HK-2 (cell line): ENCODE data around the gene GPR153.
A peak's percentile ranks its signal among the peaks of the same experiment; 100 is the strongest.

ENCODE experiments used
- DNase-seq: peaks from one replicate; pipeline ENCODE4 v3.0.0-alpha.2; 2018; ENCODE audit not compliant: unreplicated experiment

Gene GPR153

DNA sequence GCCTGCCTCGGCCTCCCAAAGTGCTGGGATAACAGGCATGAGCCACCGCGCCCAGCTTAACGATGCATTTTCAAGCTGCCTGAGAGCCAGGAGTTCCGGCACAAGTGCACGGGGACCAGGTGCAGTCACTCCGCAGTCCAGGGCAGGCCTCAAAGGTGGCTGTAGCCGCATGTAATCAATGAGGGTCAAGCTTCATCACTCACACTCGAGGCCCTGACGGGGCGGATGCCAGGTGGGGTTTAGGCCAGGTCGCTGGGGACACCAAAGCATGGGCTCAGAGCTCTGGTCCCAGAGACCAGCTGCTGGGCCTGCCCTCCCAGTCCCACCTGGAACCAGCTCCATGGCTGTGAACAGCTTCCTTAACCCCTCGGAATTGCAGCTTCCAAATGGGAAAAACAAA, 26.1 kb upstream of the GPR153 start:
- no peak for DNase-seq

DNA sequence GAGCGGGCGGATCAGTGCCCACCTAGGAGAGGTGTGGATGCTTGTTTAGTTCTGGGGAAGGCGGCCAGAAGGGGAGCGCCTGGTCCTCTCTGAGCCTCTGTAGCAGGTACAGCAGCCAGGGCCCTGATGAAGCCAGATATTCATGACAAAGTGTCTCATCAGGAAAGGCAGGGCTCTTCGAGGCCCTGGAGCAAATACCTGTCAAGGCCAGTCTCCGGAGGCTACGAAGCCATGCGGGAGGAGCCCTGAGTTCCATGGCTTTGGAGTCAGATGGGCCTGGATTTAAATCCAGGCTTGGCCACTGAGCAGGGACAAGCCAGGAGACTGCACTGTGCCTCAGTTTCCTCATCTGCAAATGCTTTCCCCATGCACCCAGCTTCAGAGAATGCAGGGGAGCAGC, 25.4 kb upstream of the GPR153 start:
- DNase-seq = no peak

GRCh38 chr1:6285336-6285735, 24.4 kb upstream of the GPR153 start:
- no peak for DNase-seq

GRCh38 chr1:6282577-6283270, 21.8 kb upstream of the GPR153 start:
- no peak for DNase-seq

DNA sequence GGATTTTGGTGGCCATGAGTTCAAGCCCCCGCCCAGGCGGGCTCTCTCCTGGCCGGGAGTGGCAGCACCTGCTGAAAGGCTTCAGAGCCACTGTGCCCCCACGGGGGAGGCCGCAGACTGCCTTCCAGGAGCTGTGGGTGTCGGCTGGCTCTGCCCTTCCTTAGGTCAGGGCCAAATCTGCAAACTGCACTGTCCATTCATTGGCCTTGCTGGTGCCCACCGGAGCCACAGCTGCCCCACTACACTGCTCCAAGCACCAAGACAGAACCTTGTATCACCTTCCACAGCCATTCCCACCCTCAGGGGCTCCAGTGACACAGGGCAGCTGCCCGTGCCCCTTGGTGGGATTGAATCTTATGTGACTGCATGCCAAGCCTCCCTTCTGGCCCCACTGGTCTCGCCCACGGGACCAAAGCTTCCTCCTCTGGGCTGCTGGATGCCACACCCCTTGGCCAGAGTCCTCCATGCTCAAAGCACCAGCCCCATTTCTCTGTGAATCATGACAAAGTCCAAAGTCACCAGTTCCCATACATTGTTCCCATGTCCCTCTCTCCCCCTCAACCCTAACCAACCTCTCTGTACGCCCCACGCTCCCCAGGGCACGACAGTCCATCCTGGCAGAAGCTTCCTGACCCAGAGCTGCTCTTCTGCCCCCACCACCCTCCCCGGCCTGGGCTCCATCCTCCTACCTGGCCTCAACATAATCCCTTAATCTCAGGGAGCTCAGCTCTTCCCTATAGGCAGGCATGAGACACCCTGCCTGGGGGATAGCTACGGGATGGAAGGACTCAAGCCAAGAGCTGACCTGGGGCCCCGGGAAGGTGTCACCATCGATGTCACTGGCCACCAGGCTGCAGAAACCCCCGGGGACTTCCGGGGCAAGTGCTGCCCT, 20.9 kb upstream of the GPR153 start:
- no peak for DNase-seq

DNA sequence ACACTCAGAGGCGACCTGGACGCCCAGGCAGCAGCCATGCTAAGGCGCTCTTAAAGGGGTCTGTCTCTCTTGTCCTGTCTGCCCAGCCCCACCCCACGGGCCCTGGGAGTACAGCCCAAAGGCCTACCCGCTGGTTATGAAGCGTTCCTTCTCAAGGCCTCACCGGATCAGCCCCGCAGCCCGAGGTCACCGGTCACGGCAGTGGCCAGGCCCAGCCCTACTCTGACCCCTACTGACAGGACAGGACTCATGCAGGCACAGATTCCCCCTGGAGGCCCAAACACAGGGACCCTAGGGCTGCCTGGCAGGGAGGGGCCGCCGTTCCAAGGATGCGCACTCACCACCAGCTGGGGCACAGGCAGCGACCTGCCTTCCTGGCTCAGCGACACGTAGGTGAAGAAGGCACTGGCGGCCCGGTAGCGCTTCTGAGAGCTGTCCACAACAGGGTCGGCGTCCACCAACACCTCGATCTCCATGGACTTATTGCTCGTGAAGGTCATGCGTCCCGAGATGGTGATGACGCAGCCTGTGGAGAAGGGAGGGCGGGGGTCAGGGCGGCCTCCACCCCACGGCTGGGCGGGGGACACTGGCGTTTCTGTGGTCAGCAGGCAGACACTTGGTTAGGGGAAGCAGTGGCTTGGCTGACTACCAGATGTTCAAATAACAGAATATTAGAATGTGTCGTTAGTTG, 20.0 kb upstream of the GPR153 start:
- DNase-seq = no peak

DNA sequence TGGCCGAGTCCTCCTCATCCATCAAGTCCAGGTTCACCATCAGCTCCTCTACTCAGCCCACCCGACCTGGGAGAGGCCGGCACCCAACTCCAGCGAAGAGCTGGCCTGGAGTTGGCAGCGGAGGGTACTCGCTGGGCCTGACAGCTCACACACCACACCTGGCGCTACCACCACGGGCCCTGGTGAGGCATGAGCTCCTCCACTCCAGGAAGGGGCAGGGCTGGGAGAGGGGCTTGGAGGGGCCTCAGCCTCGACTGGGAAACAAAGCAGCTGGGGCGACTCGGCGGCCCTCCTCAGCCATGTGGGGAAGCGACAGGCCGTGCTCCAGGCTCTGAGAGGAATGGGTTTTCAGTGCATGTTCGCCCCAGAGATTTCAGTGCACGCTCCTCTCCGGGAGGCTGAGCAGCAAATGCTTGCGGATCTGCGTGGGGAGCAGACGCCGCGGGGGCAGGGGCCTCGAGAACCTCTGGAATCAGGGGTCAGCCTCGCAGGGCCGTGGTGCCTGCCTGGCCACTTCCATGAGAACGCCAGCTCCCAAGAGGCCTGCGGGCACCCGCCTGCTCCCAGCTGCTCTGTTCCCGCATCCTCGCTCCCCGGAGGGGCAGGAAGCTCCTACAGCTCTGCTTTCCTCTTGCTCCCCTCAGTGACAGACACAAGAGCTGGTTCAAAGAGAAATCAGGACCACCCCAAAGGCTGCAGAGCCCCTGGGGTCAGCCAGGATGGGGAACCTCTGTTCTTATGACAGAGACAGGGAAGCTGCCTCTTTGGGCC, 18.9 kb upstream of the GPR153 start:
- no peak for DNase-seq

GRCh38 chr1:6279066-6279465, 18.2 kb upstream of the GPR153 start:
- no peak for DNase-seq

DNA sequence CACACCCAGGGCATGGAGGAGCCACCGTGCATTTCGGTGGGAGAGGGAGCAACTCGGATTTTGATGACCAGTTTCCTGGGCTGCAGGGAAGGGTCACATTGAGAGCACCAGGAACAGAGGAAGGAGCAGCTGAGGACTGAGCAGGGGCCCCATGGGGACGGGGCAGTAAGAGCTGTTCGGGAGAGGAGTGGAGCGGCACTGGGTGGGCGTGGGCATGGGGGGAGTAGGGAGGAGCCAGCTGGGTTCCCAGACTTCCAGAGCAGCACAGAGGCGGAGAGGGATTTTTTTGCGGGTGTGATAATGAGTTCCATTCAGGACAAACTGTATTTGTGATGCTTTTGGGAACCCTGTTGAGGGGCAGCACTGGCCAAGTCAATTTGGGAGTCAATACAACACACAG, 17.4 kb upstream of the GPR153 start:
- no peak for DNase-seq

GRCh38 chr1:6276811-6277555, 16.1 kb upstream of the GPR153 start:
- no peak for DNase-seq

DNA sequence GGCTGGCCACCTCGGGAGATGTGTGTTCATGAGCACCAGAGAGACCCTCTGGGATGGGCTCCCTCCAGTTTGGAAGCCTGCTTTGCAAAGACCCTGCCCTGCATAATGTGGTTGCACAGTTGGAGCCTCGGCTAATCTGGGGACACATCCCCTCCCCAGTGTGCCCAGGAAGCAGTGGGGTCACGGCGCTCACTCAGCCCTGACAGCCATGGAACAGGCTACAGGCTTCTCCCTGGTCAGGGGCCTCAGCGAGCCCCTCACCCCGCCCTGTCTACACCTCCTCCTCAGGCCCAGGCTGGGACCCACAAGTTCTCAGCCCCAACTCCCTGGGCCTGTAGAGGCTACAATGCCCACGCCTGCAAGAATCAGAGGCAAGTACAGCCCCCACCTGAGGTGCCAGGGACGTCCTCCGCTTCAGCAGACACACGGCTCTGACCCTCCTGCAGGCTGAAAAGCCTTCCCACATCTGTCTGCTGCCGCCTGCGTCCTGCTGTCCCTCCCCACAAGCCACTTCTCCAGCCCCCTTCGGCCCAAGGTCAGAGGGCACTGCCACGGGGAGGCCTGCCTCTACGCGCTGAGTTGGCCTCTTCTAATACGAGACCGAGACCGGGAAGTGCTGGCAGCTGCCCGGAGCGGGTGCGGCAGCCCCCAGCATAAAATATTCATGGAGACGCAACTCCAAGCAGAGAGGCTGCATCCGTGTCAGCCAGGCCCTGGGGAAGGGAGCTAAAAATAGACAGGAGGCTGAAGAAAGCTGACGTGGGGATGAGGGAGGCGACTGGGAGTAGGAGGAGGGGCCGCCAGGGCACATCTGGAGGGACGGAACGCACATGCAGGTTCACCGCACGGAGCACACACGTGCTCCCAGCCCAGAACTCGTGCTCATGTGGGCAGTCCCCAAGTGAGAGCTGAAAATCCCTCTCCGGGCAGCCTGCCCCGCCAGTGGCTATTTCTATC, 15.2 kb upstream of the GPR153 start:
- DNase-seq = no peak

- DNase-seq = no peak
Observed at GRCh38 chr1:6274622-6275139, 13.8 kb upstream of the GPR153 start.

- no peak for DNase-seq
Observed at GRCh38 chr1:6274102-6274501, 13.2 kb upstream of the GPR153 start.

DNA sequence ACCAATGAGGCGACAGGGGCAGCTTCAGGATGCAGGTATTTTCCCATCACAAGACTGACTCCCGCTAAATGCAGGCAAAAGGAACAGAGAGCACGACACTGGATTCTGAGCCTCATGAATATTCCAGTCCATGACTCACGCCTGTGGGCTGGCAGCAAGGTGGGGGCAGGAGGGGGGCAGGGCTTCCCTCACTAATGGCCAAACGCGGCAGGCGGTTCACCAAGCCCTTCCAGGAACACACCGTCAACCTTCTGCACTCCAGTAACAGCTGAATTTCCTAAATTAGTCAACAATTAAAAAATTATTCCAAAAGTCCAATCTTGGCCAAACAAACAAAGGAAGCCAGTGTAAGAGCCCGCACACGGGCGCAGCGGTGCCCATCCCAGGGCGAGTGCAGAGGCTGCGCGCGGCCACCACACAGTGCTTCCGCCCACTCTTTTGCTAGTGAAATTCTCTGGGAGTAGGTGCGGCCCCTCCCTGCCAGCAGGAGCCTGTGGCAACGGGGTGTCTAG, 12.5 kb upstream of the GPR153 start:
- DNase-seq = peak; percentile 59

- no peak for DNase-seq
Observed at GRCh38 chr1:6272868-6273267, 12.0 kb upstream of the GPR153 start.

DNA sequence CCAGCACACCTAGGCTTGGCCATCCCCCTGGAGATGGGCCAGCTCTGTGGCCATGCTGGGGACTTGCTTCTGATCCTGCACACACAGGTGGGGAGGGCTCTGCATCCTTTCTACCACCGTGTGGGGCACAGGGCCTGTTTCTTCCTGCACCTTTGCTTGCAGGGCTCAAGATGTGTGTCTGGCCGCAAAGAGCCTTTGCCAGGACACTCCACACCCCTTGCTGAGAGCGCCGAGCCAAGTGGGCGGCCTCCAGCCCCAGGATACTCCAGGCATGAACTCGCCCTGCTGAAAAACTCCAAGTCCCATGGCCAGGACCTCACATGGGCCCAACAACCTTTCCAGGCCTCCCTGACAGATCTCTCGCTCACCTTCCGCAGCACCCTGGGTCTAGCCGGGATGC, 11.6 kb upstream of the GPR153 start:
- no peak for DNase-seq

GRCh38 chr1:6271554-6271953, 10.7 kb upstream of the GPR153 start:
- no peak for DNase-seq

- DNase-seq = no peak
Observed at GRCh38 chr1:6271006-6271405, 10.1 kb upstream of the GPR153 start.

- no peak for DNase-seq
Observed at GRCh38 chr1:6270401-6270800, 9.5 kb upstream of the GPR153 start.
